Activated CD4-positive, alpha-beta T cell treated with anti-CD3 and anti-CD28 coated beads, Interleukin-2, Interleukin-4, amounts not matched to agents 100 ng/mL and 50 ng/mL, durations not matched to agents 16 hours and 8 hours (primary cell): ENCODE results near the gene TMEM72.

Experiments used
- DNase-seq: peaks from one replicate; pipeline ENCODE4 v3.0.0-alpha.2; 2020; ENCODE audit warnings: low spot score

The TMEM72 gene

GRCh38 chr10:44955413-44956070 is 44.4 kb downstream of the TMEM72 start:
- DNase-seq, result no peak

- no peak for DNase-seq
These were observed 45.1 kb downstream of the TMEM72 start for GRCh38 chr10:44956226-44956625.

- DNase-seq, result no peak
These were observed 45.9 kb downstream of the TMEM72 start for GRCh38 chr10:44956717-44957706.

- DNase-seq, result no peak
These were observed 47.2 kb downstream of the TMEM72 start for GRCh38 chr10:44958196-44958897.

GRCh38 chr10:44958898-44959246 is 47.7 kb downstream of the TMEM72 start:
- DNase-seq, result no peak

GRCh38 chr10:44959247-44960087 is 48.3 kb downstream of the TMEM72 start, which contains the start of gene RASSF4:
Gene RASSF4 (plus strand): TSS chr10:44959802. CDS start chr10:44970203, 10,401 bp downstream.
- peak; percentile 92 for DNase-seq

- DNase-seq, result no peak
These were observed 48.9 kb downstream of the TMEM72 start for GRCh38 chr10:44960088-44960460.

GRCh38 chr10:44960482-44961229 is 49.5 kb downstream of the TMEM72 start:
- no peak for DNase-seq

- DNase-seq, result no peak
These were observed 50.1 kb downstream of the TMEM72 start for GRCh38 chr10:44961230-44961571.

GRCh38 chr10:44961931-44962750 is 51.0 kb downstream of the TMEM72 start:
- no peak for DNase-seq

- DNase-seq, result no peak
These were observed 52.0 kb downstream of the TMEM72 start for GRCh38 chr10:44962870-44963738.

- DNase-seq, result no peak
These were observed 52.9 kb downstream of the TMEM72 start for GRCh38 chr10:44963772-44964633.

- no peak for DNase-seq
These were observed 54.0 kb downstream of the TMEM72 start for GRCh38 chr10:44965104-44965503.

GRCh38 chr10:44965651-44966097 is 54.5 kb downstream of the TMEM72 start:
- no peak for DNase-seq

- DNase-seq, result no peak
These were observed 55.1 kb downstream of the TMEM72 start for GRCh38 chr10:44966129-44966815.

GRCh38 chr10:44966816-44967509 is 55.8 kb downstream of the TMEM72 start:
- DNase-seq, result no peak

GRCh38 chr10:44967616-44968015 is 56.5 kb downstream of the TMEM72 start:
- DNase-seq, result no peak
